ENCODE results near the gene WNT2B. TPM values are rescaled to one million over a fixed set of nuclear protein-coding genes. Genes with fewer than 3 reads are reported as not detected.

WNT2B gene
- 0.18 to 0.57 TPM (median 0.27 TPM) in 5 replicates for total RNA-seq (2022; extraction: Qiagen RNA extraction; ENCODE audit: low read depth)

DNA sequence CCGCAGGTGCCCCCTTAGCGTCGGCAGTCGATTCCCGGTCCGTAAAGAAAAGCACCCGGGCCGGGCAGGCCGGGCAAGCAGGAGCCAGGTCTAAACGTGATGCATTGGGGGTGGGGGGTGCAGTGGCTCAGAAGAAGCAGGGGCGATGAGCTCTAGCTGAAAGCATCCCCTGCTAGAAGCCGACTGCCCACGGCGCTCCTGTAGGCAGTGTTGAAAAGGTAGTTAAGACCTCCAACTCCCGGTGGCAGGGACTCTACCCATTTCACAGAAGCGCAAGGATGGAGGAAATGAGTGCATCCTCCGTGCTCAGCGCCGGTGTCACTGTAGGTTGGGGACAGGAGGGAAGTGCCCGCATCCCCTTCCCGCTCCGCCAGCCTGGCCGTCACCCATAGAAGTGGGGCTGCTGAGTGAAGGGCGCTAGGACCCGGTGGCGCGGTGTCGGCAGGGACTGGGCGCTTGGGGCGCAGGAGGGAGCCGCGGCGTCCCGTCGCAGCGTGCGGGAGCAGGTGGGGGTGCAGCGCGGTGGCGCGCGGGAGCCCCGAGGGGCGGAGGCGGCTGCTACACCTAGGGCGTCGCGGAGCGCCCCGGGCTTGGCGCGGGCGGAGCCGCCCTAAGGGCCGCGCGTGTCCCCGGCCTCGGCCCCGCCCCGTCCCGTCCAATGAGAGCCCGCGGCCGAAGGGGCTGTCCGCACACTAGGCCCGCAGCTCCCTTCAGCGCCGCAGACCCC lies at the start of gene WNT2B:
TSS of gene WNT2B (plus strand) at position 688 of the 727 bp plus-strand sequence. CDS start 298 bp downstream, outside the sequence.

Other genes with a start within 250 kb of the WNT2B start
- 6.1 to 9.2 TPM (median 7.6 TPM) in 5 replicates for gene CTTNBP2NL, start 112.8 kb upstream of the WNT2B start, total RNA-seq (2022; extraction: Qiagen RNA extraction; ENCODE audit: low read depth)
- 11.4 to 13.0 TPM (median 11.9 TPM) in 5 replicates for gene ST7L, start 110.2 kb downstream of the WNT2B start, total RNA-seq (2022; extraction: Qiagen RNA extraction; ENCODE audit: low read depth)
- 62.9 to 76.5 TPM (median 71.0 TPM) in 5 replicates for gene CAPZA1, start 110.9 kb downstream of the WNT2B start, total RNA-seq (2022; extraction: Qiagen RNA extraction; ENCODE audit: low read depth)
- gene MOV10, start 165.7 kb downstream of the WNT2B start, total RNA-seq (2022; extraction: Qiagen RNA extraction; ENCODE audit: low read depth), result 27.8 to 32.5 TPM (median 31.1 TPM) in 5 replicates
- gene RHOC, start 198.2 kb downstream of the WNT2B start, total RNA-seq (2022; extraction: Qiagen RNA extraction; ENCODE audit: low read depth), result 355 to 395 TPM (median 361 TPM) in 5 replicates
- 0.78 to 1.7 TPM (median 1.3 TPM) in 5 replicates for gene PPM1J, start 206.4 kb downstream of the WNT2B start, total RNA-seq (2022; extraction: Qiagen RNA extraction; ENCODE audit: low read depth)

Measured in A549 treated with RU486 at 1 μM for 4 hours (cell line).